GM18517 (cell line): Measurements from ENCODE around the gene ALDH16A1.

Source experiments
- ATAC-seq: cut with Tn5 transposase; IDR thresholded peaks from one replicate; pipeline ENCODE4 v1.9.1; 2021; ENCODE audit warnings: mild to moderate bottlenecking, moderate library complexity; ENCODE audit not compliant: unreplicated experiment

ALDH16A1 gene

DNA sequence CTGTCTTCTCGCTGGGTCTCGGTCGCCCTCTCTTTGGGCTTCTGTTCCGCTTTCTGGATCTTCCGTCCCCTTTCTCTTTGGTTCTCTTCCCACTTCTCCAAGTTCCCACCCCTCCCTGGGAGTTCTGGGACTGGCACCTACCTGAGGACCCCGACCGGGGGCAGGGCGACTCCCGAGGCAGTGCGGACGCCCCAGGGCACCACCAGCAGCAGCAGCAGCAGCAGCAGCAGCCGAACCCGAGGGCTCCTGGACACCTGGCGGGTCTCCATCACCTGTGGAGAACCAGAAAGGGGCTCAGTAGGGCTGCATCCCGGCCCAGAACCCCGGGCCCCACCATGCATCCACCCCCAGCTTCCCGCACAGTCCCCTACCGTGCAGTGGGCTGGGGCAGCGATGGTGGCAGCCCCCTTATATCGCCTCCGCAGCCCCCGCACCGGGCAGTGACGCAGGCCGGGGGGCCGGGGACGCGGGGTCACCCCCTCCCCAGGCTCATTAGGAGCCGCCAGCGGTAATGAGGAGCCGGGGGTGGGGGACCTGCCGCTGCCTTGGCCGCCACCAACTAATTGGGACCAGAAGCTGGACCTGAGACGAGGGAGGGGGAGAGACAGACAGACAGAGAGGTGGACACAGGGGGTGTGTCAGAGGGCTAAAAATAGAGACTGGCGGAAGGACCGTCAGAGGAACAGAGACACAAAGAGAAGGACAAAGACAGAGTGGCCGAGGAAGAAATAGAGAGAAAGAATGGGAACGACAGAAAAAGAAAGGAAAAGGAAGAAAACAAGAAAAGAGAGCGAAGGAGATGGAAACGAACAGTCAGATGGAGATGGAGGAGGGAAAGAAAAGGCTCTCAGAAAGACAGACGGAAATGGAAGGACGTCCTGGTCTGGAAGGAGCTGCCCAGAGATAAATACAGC lies 29.7 kb upstream of the ALDH16A1 start, which contains the start of gene PTH2:
PTH2 (minus strand) TSS at position 371 of the 914 bp plus-strand sequence; CDS start at position 269, 102 bp downstream.
- no peak for ATAC-seq

- ATAC-seq, result no peak
These were observed 29.1 kb upstream of the ALDH16A1 start for GRCh38 chr19:49423985-49424303.

- ATAC-seq, result no peak
These were observed 27.8 kb upstream of the ALDH16A1 start, which contains the start of gene GFY for GRCh38 chr19:49425178-49425577. TSS of gene GFY (plus strand) at chr19:49425388. CDS start at chr19:49426431, 1,043 bp downstream.

GRCh38 chr19:49425922-49426592 lies 27.0 kb upstream of the ALDH16A1 start:
- no peak for ATAC-seq

DNA sequence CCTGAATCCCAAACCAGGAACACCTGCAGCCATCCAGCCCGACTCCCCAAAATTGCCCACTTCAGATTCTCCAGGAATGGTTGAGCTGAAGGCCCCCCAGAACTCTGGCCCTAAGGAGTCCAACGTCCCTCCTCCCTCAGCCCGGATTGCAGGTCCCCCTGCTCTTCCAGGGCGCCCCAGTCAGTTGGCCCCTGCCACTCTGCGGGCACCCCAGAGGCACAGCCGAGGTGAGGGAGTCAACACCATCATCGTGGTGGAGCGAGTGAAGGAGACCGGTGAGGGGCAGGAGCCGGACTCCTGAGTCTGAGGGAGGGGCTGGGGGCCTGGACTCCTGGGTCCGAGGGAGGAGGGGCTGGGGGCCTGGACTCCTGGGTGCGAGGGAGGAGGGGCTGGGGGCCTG lies 25.7 kb upstream of the ALDH16A1 start:
- ATAC-seq, result no peak

DNA sequence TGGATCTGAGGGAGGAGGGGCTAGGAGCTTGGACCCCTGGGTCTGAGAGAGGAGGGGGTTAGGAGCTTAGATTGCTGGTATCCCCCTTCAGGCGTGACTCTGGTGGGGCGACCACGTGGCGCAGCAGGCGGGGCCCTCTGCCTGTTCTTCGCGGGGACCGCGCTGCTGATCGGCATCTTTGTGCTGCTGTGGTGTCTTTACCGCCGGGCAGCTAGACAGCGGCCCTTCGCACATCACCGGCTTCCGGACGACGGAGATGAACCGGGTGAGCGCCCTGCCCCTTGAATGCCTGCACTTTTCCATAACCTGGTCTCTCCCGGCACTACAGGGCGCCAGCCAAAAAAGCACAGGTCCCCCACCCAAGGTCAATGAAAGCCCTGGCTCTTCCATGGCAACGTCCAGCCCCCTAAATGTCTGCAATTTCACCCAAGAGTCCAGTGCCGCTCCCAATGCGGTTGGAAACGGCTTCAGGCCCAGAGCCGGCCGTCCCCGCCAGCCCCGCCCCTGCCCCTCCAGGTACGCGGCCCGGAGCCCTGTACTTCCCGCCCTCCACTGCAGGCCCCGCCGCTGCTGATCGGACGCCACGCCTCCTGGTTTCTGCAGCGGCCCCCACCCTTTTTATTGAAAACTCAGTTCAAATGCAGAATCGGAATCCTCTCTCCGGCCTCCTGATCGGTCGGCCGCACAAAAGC lies 25.0 kb upstream of the ALDH16A1 start:
- no peak for ATAC-seq

- ATAC-seq, result no peak
These were observed 24.2 kb upstream of the ALDH16A1 start for GRCh38 chr19:49428547-49429451.

DNA sequence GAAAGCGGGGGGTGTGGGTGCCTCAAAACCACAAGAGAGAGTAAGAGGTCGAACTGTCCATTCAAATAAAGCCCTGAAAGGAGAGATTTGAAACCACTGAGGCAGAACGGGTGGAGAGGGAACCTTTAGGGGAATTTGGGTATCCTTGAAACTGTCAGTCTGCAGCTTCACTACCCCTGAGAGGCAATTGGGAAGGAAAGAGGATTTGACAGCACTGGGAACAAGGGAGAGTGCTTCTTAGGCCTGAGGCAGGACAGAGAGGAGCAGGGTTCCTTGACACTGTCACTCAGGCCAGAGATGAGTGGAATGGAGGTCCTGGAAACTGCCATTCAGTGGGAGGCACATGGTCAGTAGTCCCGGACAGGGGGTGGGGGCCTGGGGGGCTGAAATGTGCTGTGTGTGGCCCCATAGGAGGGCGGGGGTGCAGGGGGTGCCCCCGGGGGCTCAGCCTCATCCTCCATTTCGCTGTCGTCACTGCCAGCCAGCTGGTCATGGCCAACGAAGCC lies 22.8 kb upstream of the ALDH16A1 start:
- no peak for ATAC-seq

GRCh38 chr19:49430678-49431329 lies 22.2 kb upstream of the ALDH16A1 start:
- no peak for ATAC-seq

- no peak for ATAC-seq
These were observed 21.7 kb upstream of the ALDH16A1 start for GRCh38 chr19:49431330-49431749.

GRCh38 chr19:49432141-49433073 lies 20.6 kb upstream of the ALDH16A1 start:
- no peak for ATAC-seq

DNA sequence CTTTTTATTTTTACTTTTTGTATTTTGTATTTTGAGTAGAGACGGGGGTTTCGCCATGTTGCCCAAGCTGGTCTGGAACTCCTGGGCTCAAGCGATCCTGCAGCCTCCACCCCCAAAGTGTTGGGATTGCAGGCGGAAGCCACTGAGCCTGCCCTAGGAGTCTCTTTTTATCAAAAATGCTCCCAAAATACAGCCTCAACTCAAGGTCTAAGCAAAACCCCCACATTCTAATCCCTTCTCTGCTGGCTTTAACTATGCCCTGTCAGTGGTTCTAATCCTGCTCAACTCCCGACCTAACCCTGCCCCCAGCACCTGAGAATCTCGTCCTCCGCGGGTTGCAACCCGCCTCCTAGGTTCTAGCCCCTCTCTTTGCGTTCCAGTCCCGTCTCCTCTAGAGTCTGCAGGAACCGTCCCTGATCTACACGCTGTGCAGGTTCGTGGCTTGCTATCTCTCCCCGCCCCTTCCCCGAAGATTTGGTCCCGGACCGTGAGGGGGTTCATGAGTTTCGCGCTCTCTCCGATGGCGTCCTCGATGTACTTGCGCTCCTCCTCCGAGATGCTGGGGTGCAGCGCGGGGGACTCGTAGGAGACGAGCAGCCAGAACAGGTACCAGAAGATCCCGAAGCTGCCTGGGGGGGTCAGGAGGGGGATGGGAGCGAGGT lies 19.7 kb upstream of the ALDH16A1 start:
- no peak for ATAC-seq

- no peak for ATAC-seq
These were observed 18.0 kb upstream of the ALDH16A1 start for GRCh38 chr19:49434907-49435583.

DNA sequence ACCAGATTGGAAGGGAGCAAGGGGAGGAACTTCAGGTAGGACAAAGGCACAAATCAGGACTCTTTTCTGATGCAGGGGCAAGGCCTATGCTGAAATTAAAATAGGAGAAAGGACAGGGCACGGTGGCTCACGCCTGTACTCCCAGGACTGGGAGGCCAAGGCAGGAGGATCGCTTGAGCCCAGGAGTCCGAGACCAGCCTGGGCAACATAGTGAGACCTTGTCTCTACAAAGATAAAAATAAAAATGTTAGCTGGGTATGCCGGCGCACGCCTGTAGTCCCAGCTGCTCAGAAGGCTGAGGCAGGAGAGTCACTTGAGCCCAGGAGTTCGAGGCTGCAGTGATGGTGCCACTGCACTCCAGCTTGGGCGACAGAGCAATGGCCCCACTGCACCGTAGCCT lies 17.4 kb upstream of the ALDH16A1 start:
- no peak for ATAC-seq

DNA sequence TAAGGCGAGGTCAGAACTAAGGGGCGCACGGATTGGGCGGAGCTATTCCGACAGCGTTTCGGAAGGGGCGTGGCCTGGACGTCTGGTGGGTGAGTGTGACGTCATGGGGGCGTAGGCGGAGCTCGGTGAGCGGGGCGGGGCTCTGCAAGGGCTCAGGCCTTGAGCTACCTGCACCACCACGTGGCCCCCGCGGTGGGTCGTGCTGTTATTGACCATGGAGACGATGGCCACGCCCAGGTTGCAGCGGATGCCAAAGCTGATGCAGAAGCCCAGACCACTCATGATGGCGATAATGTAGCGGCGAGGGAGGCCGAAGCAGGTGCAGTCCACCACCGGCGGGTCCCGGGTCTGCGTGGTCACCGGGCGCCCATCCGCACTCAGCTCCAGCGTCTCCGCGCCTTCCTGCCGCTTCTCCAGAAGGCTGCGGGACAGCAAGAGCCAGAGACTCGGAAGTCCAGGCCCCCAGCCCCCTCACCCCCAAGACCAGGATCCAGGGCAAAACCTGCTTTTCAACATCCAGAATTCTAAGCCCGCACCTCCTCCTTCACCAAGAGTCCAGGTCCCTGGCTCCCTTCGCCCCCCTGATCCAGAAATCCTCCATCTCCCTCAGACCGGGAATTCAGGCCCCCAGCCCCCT lies 16.5 kb upstream of the ALDH16A1 start:
- no peak for ATAC-seq

DNA sequence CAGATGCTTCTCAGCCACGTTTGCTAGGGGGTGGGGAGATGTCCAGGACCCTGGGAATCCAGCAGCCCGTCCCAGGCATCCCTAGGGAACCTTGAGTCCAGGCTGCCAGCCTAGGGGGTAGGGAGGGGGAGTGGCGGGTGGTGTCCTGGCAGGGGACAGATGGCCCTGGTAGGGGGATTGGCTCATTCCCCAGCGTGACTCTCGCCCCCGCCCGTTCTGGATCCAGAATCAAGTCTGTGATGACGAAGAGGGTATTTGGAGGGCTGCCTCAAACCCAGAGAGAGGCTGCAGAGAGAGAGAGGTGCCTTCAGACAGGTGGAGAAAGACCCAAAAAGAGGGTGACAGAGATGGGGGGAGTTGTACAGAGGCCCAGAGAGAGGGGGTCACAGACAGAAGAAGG lies 15.8 kb upstream of the ALDH16A1 start:
- no peak for ATAC-seq

GRCh38 chr19:49438261-49438660 lies 14.8 kb upstream of the ALDH16A1 start:
- ATAC-seq, result no peak
